GM10248 (cell line): ENCODE measurements around the gene ACP6.

ENCODE experiments used
- CTCF ChIA-PET: fragments of 300-600 bp; sonication (Branson Sonifier 250); formaldehyde crosslinking; extraction: SDS; loops from one replicate; lab custom pipeline; 2021; ENCODE audit warnings: antibody characterized with exemption; lab: Yijun Ruan, JAX
- POLR2A ChIA-PET: fragments of 350-650 bp; sonication (Branson Sonifier 250); formaldehyde crosslinking; extraction: SDS; loops from one replicate; lab custom pipeline; 2020; ENCODE audit warnings: antibody characterized with exemption; lab: Yijun Ruan, JAX
- DNase-seq: peaks from one replicate; pipeline ENCODE4 v3.0.0; 2012; ENCODE audit errors: extremely low spot score
- TF ChIP-seq, protein P1 (sequence below): IDR thresholded peaks from 2 replicates; pipeline ENCODE4 v1.5.1; 2012; ENCODE audit warnings: mild to moderate bottlenecking, low read depth; ENCODE audit errors: extremely low read depth, missing control alignments, control extremely low read depth

The ACP6 gene

GRCh38 chr1:147673406-147673805 lies 3.1 kb upstream of the ACP6 start:
- no peak for DNase-seq
- POLR2A ChIA-PET: no interaction called here
- CTCF ChIA-PET: interaction anchor here (0.7 to 1.5 kb wide), 2 partner anchors 9 to 26 kb away, joined by 3 read pairs; no protein-coding TSS in a partner anchor
- TF ChIP-seq, protein P1, sequence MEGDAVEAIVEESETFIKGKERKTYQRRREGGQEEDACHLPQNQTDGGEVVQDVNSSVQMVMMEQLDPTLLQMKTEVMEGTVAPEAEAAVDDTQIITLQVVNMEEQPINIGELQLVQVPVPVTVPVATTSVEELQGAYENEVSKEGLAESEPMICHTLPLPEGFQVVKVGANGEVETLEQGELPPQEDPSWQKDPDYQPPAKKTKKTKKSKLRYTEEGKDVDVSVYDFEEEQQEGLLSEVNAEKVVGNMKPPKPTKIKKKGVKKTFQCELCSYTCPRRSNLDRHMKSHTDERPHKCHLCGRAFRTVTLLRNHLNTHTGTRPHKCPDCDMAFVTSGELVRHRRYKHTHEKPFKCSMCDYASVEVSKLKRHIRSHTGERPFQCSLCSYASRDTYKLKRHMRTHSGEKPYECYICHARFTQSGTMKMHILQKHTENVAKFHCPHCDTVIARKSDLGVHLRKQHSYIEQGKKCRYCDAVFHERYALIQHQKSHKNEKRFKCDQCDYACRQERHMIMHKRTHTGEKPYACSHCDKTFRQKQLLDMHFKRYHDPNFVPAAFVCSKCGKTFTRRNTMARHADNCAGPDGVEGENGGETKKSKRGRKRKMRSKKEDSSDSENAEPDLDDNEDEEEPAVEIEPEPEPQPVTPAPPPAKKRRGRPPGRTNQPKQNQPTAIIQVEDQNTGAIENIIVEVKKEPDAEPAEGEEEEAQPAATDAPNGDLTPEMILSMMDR: no peak

GRCh38 chr1:147669469-147670318 lies 630 bp downstream of the ACP6 start:
- ChIA-PET CTCF (interaction anchor here (1.3 to 1.4 kb wide), 2 partner anchors 10 to 28 kb away, joined by 3 to 4 read pairs; no protein-coding TSS in a partner anchor), POLR2A (no interaction called here)
- TF ChIP-seq, protein P1: no peak
- DNase-seq: peak; percentile 47

DNA sequence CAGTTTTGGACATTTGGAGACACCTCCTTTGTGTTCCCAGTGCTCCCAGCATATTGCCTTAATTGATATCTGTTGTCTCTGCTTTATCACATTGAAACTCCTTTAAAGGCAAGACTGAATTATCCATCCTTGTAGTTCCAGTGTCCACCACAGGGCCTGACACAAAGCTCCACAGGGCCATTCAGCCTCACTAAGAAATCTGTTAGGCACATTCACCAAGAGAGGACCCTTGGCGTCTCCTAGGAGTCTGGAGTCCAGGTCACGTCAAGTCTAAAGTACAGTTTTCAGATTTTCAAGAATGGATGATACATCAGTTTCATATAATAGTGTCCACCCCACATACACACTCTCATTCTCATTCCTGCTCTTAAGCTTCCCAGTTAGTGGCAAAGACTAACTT lies 4.8 kb downstream of the ACP6 start:
- DNase-seq: no peak
- POLR2A ChIA-PET: no interaction called here
- TF ChIP-seq, protein P1: no peak
- CTCF ChIA-PET: interaction anchor here (0.8 to 1.5 kb wide), 3 partner anchors 9 to 25 kb away, joined by 3 to 4 read pairs (median 3); no protein-coding TSS in a partner anchor

DNA sequence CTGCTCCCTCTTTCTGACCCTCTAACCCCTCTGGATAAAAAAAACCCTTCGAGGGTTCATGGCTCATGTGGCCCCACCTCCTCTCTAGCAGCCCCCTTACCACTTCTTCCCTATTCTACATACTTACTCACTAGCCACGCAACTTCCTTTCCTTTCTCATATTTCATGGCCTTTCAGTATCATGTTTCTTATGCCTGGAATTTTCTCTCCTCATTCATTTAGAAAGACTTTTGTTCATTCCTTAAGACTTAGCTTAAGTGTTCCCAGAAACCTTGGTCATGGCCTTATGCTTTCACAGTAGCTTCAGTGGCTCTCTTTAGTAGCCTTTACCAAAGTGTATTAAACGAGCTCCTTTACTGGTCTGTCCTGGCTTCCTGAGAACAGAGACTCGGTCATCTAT lies 6.1 kb downstream of the ACP6 start:
- POLR2A ChIA-PET: no interaction called here
- TF ChIP-seq, protein P1: no peak
- DNase-seq: no peak
- CTCF ChIA-PET: interaction anchor here (1.0 to 1.9 kb wide), 3 partner anchors 9 to 23 kb away, joined by 3 to 6 read pairs (median 3); no protein-coding TSS in a partner anchor

GRCh38 chr1:147654511-147654910 lies 15.8 kb downstream of the ACP6 start:
- TF ChIP-seq, protein P1: no peak
- CTCF ChIA-PET: no interaction called here
- DNase-seq: no peak
- POLR2A ChIA-PET: no interaction called here

DNA sequence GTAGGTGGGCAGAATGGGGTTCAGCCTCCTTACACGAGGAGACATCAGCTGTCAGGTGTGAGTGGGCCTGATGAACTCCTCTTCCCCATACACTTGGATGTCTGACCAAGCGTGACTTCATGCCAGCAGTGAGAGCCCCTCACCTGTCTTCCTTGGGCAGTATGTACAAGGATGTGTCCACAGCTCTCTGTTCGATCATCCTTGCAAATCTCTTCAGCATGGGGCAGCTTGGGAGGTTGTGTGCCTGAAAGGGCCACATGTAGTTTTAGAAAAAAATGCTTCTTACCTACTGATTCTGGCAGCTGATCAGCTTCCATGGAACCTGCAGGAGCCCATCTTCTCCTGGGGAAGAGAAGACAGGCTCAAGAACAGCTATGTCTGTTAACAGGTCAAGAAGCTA lies 18.0 kb downstream of the ACP6 start:
- CTCF ChIA-PET: interaction anchor here (1.2 to 2.9 kb wide), 3 partner anchors 11 to 18 kb away, joined by 3 to 15 read pairs (median 5); no protein-coding TSS in a partner anchor
- POLR2A ChIA-PET: no interaction called here
- DNase-seq: no peak
- TF ChIP-seq, protein P1: no peak
